Ovary (tissue), 10 donors: Measurements from ENCODE around the gene GART. TPM values are rescaled to one million over a fixed set of nuclear protein-coding genes. Genes with fewer than 3 reads are reported as not detected.

Experiments used
- DNase-seq, 5 donors: peaks; one replicate each; pipeline ENCODE4 v3.0.0-alpha.2; 2019 to 2020
- H3K27ac ChIP-seq, 2 donors: fragments of 200-600 bp; one replicate each; pipeline versions ENCODE4 v1.5.1 to v1.8.0; 2019 to 2022
- H3K27me3 ChIP-seq: fragments of 200-600 bp; one replicate; pipeline ENCODE4 v1.8.0; 2022
- H3K36me3 ChIP-seq: fragments of 200-600 bp; sonication (generic); one replicate; pipeline ENCODE4 v1.5.1; 2019
- H3K4me1 ChIP-seq: one replicate; pipeline ENCODE4 v1.8.1; 2013; ENCODE audit warnings: mild to moderate bottlenecking, moderate library complexity; ENCODE audit not compliant: insufficient read depth
- H3K4me3 ChIP-seq: fragments of 200-600 bp; sonication (generic); one replicate; pipeline ENCODE4 v1.5.1; 2017
- H3K9me3 ChIP-seq, 2 donors: fragments of 200-600 bp in 1 of 2; sonication (generic) in 1 of 2; one replicate each; pipeline versions ENCODE4 v1.5.1 to v1.8.1; 2013 to 2019; ENCODE audit warnings: mild to moderate bottlenecking in 1 of 2, moderate library complexity in 1 of 2
- EP300 ChIP-seq: sonication (generic); formaldehyde crosslinking; IDR thresholded peaks from one replicate; pipeline ENCODE4 v1.6.1; 2017; ENCODE audit warnings: antibody characterized with exemption
- POLR2A ChIP-seq: fragments of 450-650 bp; IDR thresholded peaks from one replicate; pipeline ENCODE4 v1.6.1; 2017; ENCODE audit warnings: antibody characterized with exemption, mild to moderate bottlenecking, moderate library complexity
- WGBS, 3 donors: extraction: QIAGEN DNeasy Blood & Tissue Kit in 1 of 3; methylation state at CpG; one replicate each; pipeline versions ENCODE4 v1.1.5 to v1.1.7; 2013 to 2017; 5-methylcytosine and 5-hydroxymethylcytosine counted together
- intact Hi-C, 4 donors: fragments of 100-400 bp; cut with DNase I; formaldehyde crosslinking; loops; one replicate each; pipeline versions ENCODE4 v1.11.0 to v1.15.1; 2022 to 2023
- long read RNA-seq, 3 donors: library from polyadenylated mRNA in 2 of 3; unstranded in 2 of 3; transcript quantifications; one replicate each; pipeline ENCODE4 v2.0.0 and lab custom pipeline, GENCODE V29; 2021 to 2026
- polyA plus RNA-seq, 2 donors: library from polyadenylated mRNA; stranded (reverse); fragments of 200-250 nt in 1 of 2; fragments of 350-450 nt in 1 of 2; fragmentation: Illumina TruSeq in 1 of 2; extraction: RNeasy Lipid Tissue Mini Kit (QIAGEN cat#74804) in 1 of 2; gene quantifications; one replicate each; pipeline ENCODE4 v1.2.3, GENCODE V29; 2013 to 2014
- total RNA-seq, 7 donors: library from RNA; depleted of rRNA in 2 of 7; stranded (reverse); fragments of >200 nt in 2 of 7; fragmentation: NEBNext Ultra II Directional in 3 of 7; extraction: Animal tissue kit (Norgen Biotek cat#: 25700) in 3 of 7; gene quantifications; one replicate each; pipeline versions ENCODE4 v1.1.0 to v1.2.4, GENCODE V29; 2016 to 2023
- TF ChIP-seq, protein P1 (sequence below), 3 donors: fragments of 450-650 bp in 2 of 3; fragments of 200-600 bp in 1 of 3; IDR thresholded peaks; one replicate each; pipeline versions ENCODE4 v1.5.1 to v1.8.0; 2016 to 2022; ENCODE audit warnings: antibody characterized with exemption in 3 of 3, mild to moderate bottlenecking in 1 of 3
- donor health status: DM: no; HTN: no; CAD: no; lungs with moderate emphysema.
- donor health status: DM: no; HTN: no; CAD: no.
- donor health status: Bipolar disorder and iron deficiency.
- donor health status: DM: yes; HTN: yes; CAD: no.
- donor health status: DM: no; HTN: no; CAD: no.
- donor health status: DM: yes; HTN: yes; CAD: no.

Gene GART
- total RNA-seq (10 to 100 TPM; 41.0 to 84.4 (median 51.9) TPM), polyA plus RNA-seq (10 to 100 TPM; 17.5 to 57.5 TPM)
- long read RNA-seq, donor 1, transcript GART-203 (22 exons, 3,341 nt) = minor isoform, 16 of 140 reads
- long read RNA-seq, donor 1, transcript GART-201 (11 exons, 2,149 nt) = major isoform, 76 of 140 reads
- long read RNA-seq, donor 1, partial matches to known transcripts = 28 of 140 reads
- long read RNA-seq, donor 1, other reads (novel, unspliced or antisense) = 20 of 140 reads
- long read RNA-seq, donor 2, transcript GART-201 (11 exons, 2,149 nt) = major isoform, 7 of 791 reads
- long read RNA-seq, donor 2, transcript GART-203 (22 exons, 3,341 nt) = minor isoform, 6 of 791 reads
- long read RNA-seq, donor 2, partial matches to known transcripts = 761 of 791 reads
- long read RNA-seq, donor 2, other reads (novel, unspliced or antisense) = 16 of 791 reads
- long read RNA-seq, donor 3, transcript GART-201 (11 exons, 2,149 nt) = minor isoform, 38 of 125 reads
- long read RNA-seq, donor 3, transcript GART-203 (22 exons, 3,341 nt) = major isoform, 55 of 125 reads
- long read RNA-seq, donor 3, partial matches to known transcripts = 11 of 125 reads
- long read RNA-seq, donor 3, other reads (novel, unspliced or antisense) = 21 of 125 reads

DNA sequence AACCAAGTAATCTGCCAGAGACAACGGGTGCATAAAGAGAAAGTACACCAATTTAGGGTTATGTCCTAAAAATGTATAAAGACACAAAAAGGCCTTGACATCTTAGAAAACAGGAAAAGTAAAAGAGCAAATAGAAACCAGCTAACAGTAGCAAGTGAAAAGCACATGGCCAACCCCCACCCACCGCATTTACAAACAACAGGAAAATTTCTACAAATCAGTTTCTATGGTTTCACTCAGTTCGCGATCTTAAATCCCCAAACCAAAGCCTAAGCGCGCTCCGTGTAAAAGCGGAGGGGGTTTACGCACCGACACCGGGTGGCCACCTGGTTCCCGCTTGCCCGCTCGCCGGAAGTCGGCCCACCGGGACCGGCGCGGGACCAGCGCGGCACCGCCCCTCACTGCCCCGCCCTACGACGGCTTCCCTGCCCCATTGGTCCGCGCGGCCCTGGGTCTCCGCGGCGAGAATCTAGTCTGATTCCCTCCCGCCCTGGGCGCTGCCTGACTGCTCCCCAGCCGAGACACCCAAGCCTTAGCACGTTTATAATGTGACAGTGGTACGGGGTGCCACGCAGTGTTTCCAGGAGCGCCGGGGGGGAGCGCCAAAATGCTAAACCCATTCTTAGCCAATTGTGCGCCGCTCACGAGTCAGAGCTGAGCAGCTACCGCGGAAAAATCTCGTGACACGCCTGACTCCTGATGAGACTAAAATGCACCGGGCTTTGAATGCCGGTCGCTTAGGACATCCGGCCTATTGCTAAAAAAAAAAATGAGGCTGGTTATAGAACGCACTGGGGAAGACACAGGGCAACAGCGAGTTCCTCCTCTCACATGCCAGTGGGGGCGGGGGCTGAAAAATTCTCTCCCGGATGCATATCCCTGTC is at the start of gene GART:
Gene GART (minus strand): TSS at position 362 of the 884 bp plus-strand sequence. CDS start 2,802 bp downstream, outside the sequence.
- Histone ChIP-seq H3K9me3 (no peaks in the 10 kb centered on the region), H3K36me3 (no peaks in the 10 kb centered on the region)
- intact Hi-C loops = loop anchor here in 1 of 4 donors (5.0 kb wide), 1 partner anchor 100 kb away; the partner anchor contains the start of genes CRYZL1 and ITSN1

DNA sequence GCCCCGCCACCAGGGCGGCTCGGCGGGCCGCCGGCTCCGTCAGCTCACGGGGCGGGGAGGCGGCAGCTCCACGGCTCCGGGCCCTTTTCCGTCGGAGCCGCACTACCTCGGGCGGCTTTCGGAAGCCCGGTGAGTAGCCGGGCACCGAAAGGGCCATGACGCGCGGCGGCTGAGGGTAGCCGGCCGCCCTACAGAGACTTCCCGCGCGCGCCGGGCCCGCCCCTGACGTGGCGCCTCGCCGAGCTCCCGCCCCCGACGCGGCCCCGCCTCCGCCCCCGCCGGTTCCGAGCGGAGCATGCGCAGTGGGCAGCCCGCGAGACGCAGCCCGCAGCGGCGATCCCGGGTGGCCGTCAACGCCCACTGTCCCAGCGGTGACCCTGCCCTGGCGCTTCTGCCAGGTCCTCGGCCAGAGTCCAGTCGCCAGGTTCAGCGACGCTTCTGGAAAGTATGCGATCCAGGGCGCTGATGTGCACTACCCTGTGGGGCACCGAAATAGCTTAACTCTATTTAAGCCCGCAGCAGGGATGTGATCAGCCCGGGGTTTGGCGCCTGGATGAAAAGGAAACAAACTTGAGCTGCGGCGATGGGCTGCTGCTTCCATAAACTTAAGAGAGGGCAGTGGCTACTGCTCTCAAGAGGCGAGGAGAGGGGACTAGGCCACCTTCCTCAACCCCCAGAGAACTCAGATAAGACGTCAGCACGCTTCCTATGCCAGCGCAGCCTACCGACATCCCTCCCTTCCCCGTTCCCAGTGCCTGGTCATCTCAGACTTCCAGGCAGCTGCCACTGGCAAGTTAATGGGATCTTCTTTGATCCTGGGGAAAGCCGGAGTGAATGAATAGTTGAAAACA is 46.8 kb upstream of the GART start, which contains the start of gene DONSON:
Gene DONSON (minus strand): TSS at position 200 of the 851 bp plus-strand sequence. CDS start 43 bp downstream, at position 157.
- 0 to 1% (median 0%) methylated on average over 43 to 78 of the region's 78 CpGs for whole genome bisulfite sequencing, 3 donors
- intact Hi-C loops = no loop called here
- TF ChIP-seq, protein P1, sequence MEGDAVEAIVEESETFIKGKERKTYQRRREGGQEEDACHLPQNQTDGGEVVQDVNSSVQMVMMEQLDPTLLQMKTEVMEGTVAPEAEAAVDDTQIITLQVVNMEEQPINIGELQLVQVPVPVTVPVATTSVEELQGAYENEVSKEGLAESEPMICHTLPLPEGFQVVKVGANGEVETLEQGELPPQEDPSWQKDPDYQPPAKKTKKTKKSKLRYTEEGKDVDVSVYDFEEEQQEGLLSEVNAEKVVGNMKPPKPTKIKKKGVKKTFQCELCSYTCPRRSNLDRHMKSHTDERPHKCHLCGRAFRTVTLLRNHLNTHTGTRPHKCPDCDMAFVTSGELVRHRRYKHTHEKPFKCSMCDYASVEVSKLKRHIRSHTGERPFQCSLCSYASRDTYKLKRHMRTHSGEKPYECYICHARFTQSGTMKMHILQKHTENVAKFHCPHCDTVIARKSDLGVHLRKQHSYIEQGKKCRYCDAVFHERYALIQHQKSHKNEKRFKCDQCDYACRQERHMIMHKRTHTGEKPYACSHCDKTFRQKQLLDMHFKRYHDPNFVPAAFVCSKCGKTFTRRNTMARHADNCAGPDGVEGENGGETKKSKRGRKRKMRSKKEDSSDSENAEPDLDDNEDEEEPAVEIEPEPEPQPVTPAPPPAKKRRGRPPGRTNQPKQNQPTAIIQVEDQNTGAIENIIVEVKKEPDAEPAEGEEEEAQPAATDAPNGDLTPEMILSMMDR (IDR thresholded peaks at IDR 0.05) = peak in 1 of 3 donors; percentile 17
- TF ChIP-seq EP300 (no peak), POLR2A (peak; percentile 44)
- H3K4me3 ChIP-seq = peak within 1 kb of the TSS; percentile 65
- H3K9me3 ChIP-seq = no peaks in the 10 kb centered on the region
- no peaks in the 10 kb centered on the region for H3K4me1 ChIP-seq
- H3K27ac ChIP-seq = peak within 1 kb of the TSS; percentile 66 to 72
- H3K36me3 ChIP-seq = no peaks in the 10 kb centered on the region
- DNase-seq = peak; percentile 82 to 93 (median 89)
- no peaks in the 10 kb centered on the region for H3K27me3 ChIP-seq

More for the DNA sequence above, at the start of gene GART:
- Histone ChIP-seq H3K4me1 (peaks cover 5% of the 10 kb centered on the region), H3K27ac (peak within 1 kb of the TSS; percentile 92 to 94), H3K27me3 (no peaks in the 10 kb centered on the region), H3K4me3 (peak within 1 kb of the TSS; percentile 88)
- TF ChIP-seq, protein P1 (IDR thresholded peaks at IDR 0.05) = no peak
- TF ChIP-seq POLR2A = peak; percentile 87
- no peak for TF ChIP-seq EP300
- 0% methylated on average over 55 to 56 of the region's 56 CpGs for WGBS, 3 donors
- DNase-seq = peak; percentile 83 to 90 (median 85)

DNA sequence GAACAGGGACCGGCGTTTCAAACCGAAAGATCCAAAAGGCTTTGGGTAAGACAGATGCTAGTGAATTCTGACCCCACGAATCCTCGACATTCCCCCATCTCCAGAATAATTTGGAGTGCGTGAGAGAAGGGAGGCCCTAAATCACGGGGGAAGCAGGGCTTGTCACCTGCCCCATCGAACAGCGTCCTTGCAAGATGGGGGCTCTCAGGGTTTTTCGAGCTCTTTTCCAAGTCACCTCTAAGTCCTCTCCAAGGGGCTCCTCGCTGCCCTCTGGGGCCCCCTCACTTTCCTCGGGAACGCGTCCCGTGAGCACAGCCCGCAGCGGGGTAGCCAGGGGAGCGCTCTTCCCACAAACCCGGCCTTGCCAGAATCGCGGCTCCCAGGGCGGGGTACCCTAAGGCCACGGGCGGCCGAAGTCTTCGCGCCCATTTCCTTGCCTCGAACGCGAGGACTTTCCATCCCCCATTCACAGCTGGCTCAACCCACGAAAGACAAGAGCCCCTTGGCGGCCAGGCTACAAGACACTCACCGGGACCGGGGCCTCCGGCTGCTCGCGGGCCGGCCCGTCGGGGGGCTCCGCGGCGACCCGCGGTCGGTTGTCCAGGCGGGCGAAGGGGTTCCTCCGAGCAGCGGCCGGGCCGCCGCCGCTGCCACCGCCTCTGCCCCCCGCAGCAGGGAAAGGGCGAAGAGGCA is 46.0 kb upstream of the GART start:
- H3K4me3 ChIP-seq = peak overlapping the region; percentile 65
- H3K36me3 ChIP-seq = no peaks in the 10 kb centered on the region
- intact Hi-C loops = no loop called here
- 1% methylated on average over 55 to 57 of the region's 57 CpGs for WGBS, 3 donors
- peak; percentile 32 to 60 (median 54) for DNase-seq
- H3K9me3 ChIP-seq = no peaks in the 10 kb centered on the region
- H3K4me1 ChIP-seq = no peaks in the 10 kb centered on the region
- H3K27me3 ChIP-seq = no peaks in the 10 kb centered on the region
- peak overlapping the region; percentile 66 to 72 for H3K27ac ChIP-seq
- TF ChIP-seq, protein P1 (IDR thresholded peaks at IDR 0.05) = no peak
- TF ChIP-seq EP300 = no peak
- no peak for TF ChIP-seq POLR2A
